DMS53 (cell line): ENCODE results near the gene GABRB1.

Experiments used
- DNase-seq: peaks from one replicate; lab custom pipeline; 2025; lab: John Stamatoyannopoulos, UW

Gene GABRB1

GRCh38 chr4:47469951-47470350, 438.6 kb downstream of the GABRB1 start:
- DNase-seq, result no peak

- DNase-seq, result no peak
Observed at GRCh38 chr4:47471064-47471463, 439.7 kb downstream of the GABRB1 start.

DNA sequence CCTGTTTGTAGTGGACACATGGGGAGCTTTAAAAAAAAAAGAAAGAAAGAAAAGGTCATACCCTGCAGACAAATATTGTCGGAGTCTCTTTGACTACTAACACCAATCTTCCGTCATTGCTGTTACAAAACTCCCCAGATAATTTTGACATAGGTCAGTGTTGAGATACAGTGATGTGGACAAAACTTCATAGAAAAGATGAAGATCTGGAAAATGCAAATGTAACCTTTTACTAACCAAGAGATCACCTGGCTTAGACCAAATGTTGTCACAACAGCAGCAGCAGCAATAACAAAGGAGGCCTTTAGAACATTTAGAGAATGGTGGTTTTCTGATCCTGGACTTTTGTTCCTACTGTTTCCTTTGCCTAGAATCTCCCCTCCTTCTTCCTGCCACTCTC, 440.2 kb downstream of the GABRB1 start:
- no peak for DNase-seq

DNA sequence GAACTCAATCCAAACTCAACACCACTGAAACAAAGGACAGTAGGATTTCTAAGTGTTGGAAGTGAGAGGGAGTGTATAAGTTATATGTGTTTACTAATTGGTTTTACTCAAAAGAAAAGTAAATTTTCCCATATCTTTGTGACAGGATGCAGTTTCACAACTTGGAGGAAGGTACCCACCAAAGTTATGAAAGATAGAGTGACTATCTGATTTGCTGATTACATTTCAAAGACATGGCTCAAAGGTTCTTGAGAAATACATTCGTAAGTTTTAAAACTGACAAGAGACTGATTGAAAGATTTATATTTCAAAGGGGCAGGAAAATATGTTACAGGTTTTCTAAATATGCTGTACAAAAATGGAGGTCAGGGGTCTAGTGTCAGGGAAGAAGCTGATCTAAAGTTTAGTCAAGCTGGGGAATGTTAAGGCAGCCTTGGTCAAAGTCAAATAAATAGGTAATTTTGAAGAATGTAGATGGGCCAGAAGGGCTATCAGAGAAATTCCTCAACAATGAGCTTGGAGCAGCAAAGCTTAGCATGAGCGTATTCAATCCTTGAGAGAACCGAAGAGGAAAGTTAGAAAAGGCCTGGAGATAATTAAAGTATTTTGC, 441.9 kb downstream of the GABRB1 start:
- DNase-seq, result no peak

DNA sequence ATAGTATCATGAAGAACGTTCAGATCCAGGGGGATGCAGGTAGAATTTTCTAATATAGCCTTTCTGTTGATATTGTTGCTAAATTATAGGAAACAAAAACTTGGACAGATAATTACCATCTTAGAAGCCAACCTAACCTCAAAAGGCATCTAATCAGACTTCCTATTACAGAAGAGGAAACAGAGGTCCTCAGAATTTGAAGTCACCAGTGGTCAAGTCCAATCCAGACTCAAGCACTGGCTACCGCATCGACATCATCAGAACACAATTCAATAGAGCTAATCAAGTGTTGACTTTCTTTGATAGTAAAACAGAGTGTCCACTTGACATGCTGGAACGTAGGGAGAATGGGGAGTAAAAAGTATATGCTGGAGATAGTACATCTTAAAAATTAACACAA, 443.4 kb downstream of the GABRB1 start:
- DNase-seq, result peak; percentile 64

- no peak for DNase-seq
Observed at GRCh38 chr4:47475411-47475810, 444.0 kb downstream of the GABRB1 start.
